Measurements from ENCODE around the gene SLC1A7. TPM values are rescaled to one million over a fixed set of nuclear protein-coding genes. Genes with fewer than 3 reads are reported as not detected.

The SLC1A7 gene
- total RNA-seq, 1 donor from 2014 or later, result not detected

GRCh38 chr1:53049574-53049967, 92.9 kb downstream of the SLC1A7 start:
- H3K4me3 Mint-ChIP-seq (ENCODE audit: unreplicated experiment), result no peak overlapping the region
- H3K27me3 Mint-ChIP-seq (ENCODE audit: unreplicated experiment), result no peaks in the 10 kb centered on the region
- H3K4me1 Mint-ChIP-seq (ENCODE audit: unreplicated experiment), result peaks cover 32% of the 10 kb centered on the region
- no peak for DNase-seq (ENCODE audit: extremely low spot score, unreplicated experiment)
- H3K36me3 Mint-ChIP-seq (ENCODE audit: unreplicated experiment), result peaks cover 52% of the 10 kb centered on the region
- no peak overlapping the region for H3K27ac Mint-ChIP-seq (ENCODE audit: unreplicated experiment)
- H3K9me3 Mint-ChIP-seq (ENCODE audit: unreplicated experiment), result no peaks in the 10 kb centered on the region
- TF ChIP-seq CTCF (IDR thresholded peaks at IDR 0.05), result no peak

- no peaks in the 10 kb centered on the region for H3K27me3 Mint-ChIP-seq (ENCODE audit: unreplicated experiment)
- TF ChIP-seq CTCF (IDR thresholded peaks at IDR 0.05), result no peak
- peaks cover 32% of the 10 kb centered on the region for H3K4me1 Mint-ChIP-seq (ENCODE audit: unreplicated experiment)
- no peak for DNase-seq (ENCODE audit: extremely low spot score, unreplicated experiment)
- no peaks in the 10 kb centered on the region for H3K9me3 Mint-ChIP-seq (ENCODE audit: unreplicated experiment)
- no peak overlapping the region for H3K27ac Mint-ChIP-seq (ENCODE audit: unreplicated experiment)
- no peak overlapping the region for H3K4me3 Mint-ChIP-seq (ENCODE audit: unreplicated experiment)
- H3K36me3 Mint-ChIP-seq (ENCODE audit: unreplicated experiment), result peaks cover 49% of the 10 kb centered on the region
Measured at GRCh38 chr1:53048960-53049573, 93.4 kb downstream of the SLC1A7 start.

- no peak for DNase-seq (ENCODE audit: extremely low spot score, unreplicated experiment)
- Mint-ChIP-seq H3K36me3 (ENCODE audit: unreplicated experiment) (peaks cover 39% of the 10 kb centered on the region), H3K9me3 (ENCODE audit: unreplicated experiment) (no peaks in the 10 kb centered on the region), H3K4me3 (ENCODE audit: unreplicated experiment) (no peak overlapping the region), H3K27ac (ENCODE audit: unreplicated experiment) (no peak overlapping the region), H3K4me1 (ENCODE audit: unreplicated experiment) (peaks cover 38% of the 10 kb centered on the region), H3K27me3 (ENCODE audit: unreplicated experiment) (no peaks in the 10 kb centered on the region)
- TF ChIP-seq CTCF (IDR thresholded peaks at IDR 0.05), result no peak
Measured at GRCh38 chr1:53047737-53048736, 94.4 kb downstream of the SLC1A7 start.

GRCh38 chr1:53046930-53047329, 95.5 kb downstream of the SLC1A7 start:
- TF ChIP-seq CTCF (IDR thresholded peaks at IDR 0.05), result no peak
- Mint-ChIP-seq H3K36me3 (ENCODE audit: unreplicated experiment) (peaks cover 33% of the 10 kb centered on the region), H3K27ac (ENCODE audit: unreplicated experiment) (no peak overlapping the region), H3K4me3 (ENCODE audit: unreplicated experiment) (no peak overlapping the region), H3K4me1 (ENCODE audit: unreplicated experiment) (peaks cover 42% of the 10 kb centered on the region), H3K9me3 (ENCODE audit: unreplicated experiment) (no peaks in the 10 kb centered on the region), H3K27me3 (ENCODE audit: unreplicated experiment) (no peaks in the 10 kb centered on the region)
- DNase-seq (ENCODE audit: extremely low spot score, unreplicated experiment), result no peak

GRCh38 chr1:53044926-53045325, 97.5 kb downstream of the SLC1A7 start:
- peaks cover 35% of the 10 kb centered on the region for H3K4me1 Mint-ChIP-seq (ENCODE audit: unreplicated experiment)
- no peak overlapping the region for H3K27ac Mint-ChIP-seq (ENCODE audit: unreplicated experiment)
- H3K36me3 Mint-ChIP-seq (ENCODE audit: unreplicated experiment), result peaks cover 39% of the 10 kb centered on the region
- no peak for DNase-seq (ENCODE audit: extremely low spot score, unreplicated experiment)
- no peak overlapping the region for H3K4me3 Mint-ChIP-seq (ENCODE audit: unreplicated experiment)
- no peaks in the 10 kb centered on the region for H3K27me3 Mint-ChIP-seq (ENCODE audit: unreplicated experiment)
- no peaks in the 10 kb centered on the region for H3K9me3 Mint-ChIP-seq (ENCODE audit: unreplicated experiment)
- no peak for TF ChIP-seq CTCF (IDR thresholded peaks at IDR 0.05)

All from osteocyte (in vitro differentiated cells).